H1 (cell line): ENCODE data around the gene WASL. TPM values are rescaled to one million over a fixed set of nuclear protein-coding genes. Genes with fewer than 3 reads are reported as not detected.

Experiments
- CTCF ChIA-PET: fragments of 300-600 bp; sonication (Branson Sonifier 250); formaldehyde crosslinking; loops from one replicate; lab custom pipeline; 2021; ENCODE audit not compliant: partially characterized antibody; lab: Charles Lee
- POLR2A ChIA-PET: fragments of 300-600 bp; sonication (Branson Sonifier 250); formaldehyde crosslinking; loops from one replicate; lab custom pipeline; 2021; ENCODE audit warnings: inconsistent platforms; ENCODE audit not compliant: partially characterized antibody; lab: Charles Lee
- DNase-seq, 2 experiments: peaks; one replicate each; pipeline versions ENCODE4 v3.0.0 to v3.0.0-alpha.2; 2010 to 2022; ENCODE audit warnings: low spot score in 2 of 2, low read depth in 1 of 2, mixed read lengths in 1 of 2
- FAIRE-seq: peaks from 2 replicates; lab custom pipeline; 2011; peaks lifted over from hg19 to GRCh38; lab: Jason Lieb, UNC
- H2AFZ ChIP-seq: 2 replicates; pipeline ENCODE4 v1.8.1; 2012; ENCODE audit warnings: low read length, inconsistent platforms
- H2AK5ac ChIP-seq: 2 replicates; pipeline ENCODE4 v1.6.1; 2013; ENCODE audit warnings: low read depth, low read length
- H2BK120ac ChIP-seq: replicated peaks from 2 replicates; pipeline ENCODE3; 2013; ENCODE audit warnings: low read depth, low read length, inconsistent platforms
- H2BK12ac ChIP-seq: 2 replicates; pipeline ENCODE4 v1.6.1; 2013; ENCODE audit warnings: low read depth, low read length
- H2BK15ac ChIP-seq: 2 replicates; pipeline ENCODE4 v1.6.1; 2013; ENCODE audit warnings: low read length
- H2BK20ac ChIP-seq: 2 replicates; pipeline ENCODE4 v1.6.1; 2013; ENCODE audit warnings: low read length
- H2BK5ac ChIP-seq: 2 replicates; pipeline ENCODE4 v1.6.1; 2013; ENCODE audit warnings: low read depth, low read length
- H3K14ac ChIP-seq: 2 replicates; pipeline ENCODE4 v1.6.1; 2013; ENCODE audit warnings: inconsistent platforms; ENCODE audit not compliant: insufficient read length
- H3K18ac ChIP-seq: 2 replicates; pipeline ENCODE4 v1.6.1; 2013; ENCODE audit warnings: low read length; ENCODE audit errors: extremely low read depth
- H3K23ac ChIP-seq: 2 replicates; pipeline ENCODE4 v1.6.1; 2013; ENCODE audit warnings: inconsistent platforms; ENCODE audit not compliant: insufficient read length
- H3K23me2 ChIP-seq: 2 replicates; pipeline ENCODE4 v1.6.1; 2013; ENCODE audit warnings: low read depth, low read length
- H3K27ac ChIP-seq: 2 replicates; pipeline ENCODE4 v1.6.1; 2011; ENCODE audit warnings: low read depth, low read length, inconsistent platforms
- H3K27me3 ChIP-seq, 4 experiments: replicated peaks in 1 of 4; 1 replicate in 1 of 4; 2 replicates in 3 of 4; pipeline versions ENCODE4 v1.6.1 to v1.8.1; 2011 to 2013; ENCODE audit warnings: low read length in 3 of 4, mild to moderate bottlenecking in 3 of 4, inconsistent platforms in 2 of 4, mixed read lengths in 2 of 4, moderate library complexity in 1 of 4; ENCODE audit not compliant: control insufficient read depth in 3 of 4, insufficient read depth in 3 of 4; ENCODE audit errors: extremely low read depth in 1 of 4
- H3K36me3 ChIP-seq, 4 experiments: 2 replicates each; pipeline versions ENCODE4 v1.6.1 to v1.8.1; 2011 to 2013; ENCODE audit warnings: mild to moderate bottlenecking in 4 of 4, low read length in 3 of 4, moderate library complexity in 2 of 4, control low read depth in 1 of 4, inconsistent platforms in 1 of 4; ENCODE audit not compliant: insufficient read depth in 4 of 4, control insufficient read depth in 2 of 4
- H3K4ac ChIP-seq: replicated peaks from 2 replicates; pipeline ENCODE3; 2013; ENCODE audit warnings: low read length, low read depth, mixed read lengths, inconsistent platforms; ENCODE audit not compliant: insufficient read length
- H3K4me1 ChIP-seq, 4 experiments: replicated peaks in 1 of 4; 1 replicate in 1 of 4; 2 replicates in 3 of 4; pipeline versions ENCODE4 v1.6.1 to v1.8.1; 2011 to 2013; ENCODE audit warnings: low read length in 3 of 4, inconsistent platforms in 2 of 4, mixed read lengths in 1 of 4; ENCODE audit not compliant: insufficient read depth in 4 of 4, control insufficient read depth in 3 of 4
- H3K4me2 ChIP-seq, 2 experiments: 2 replicates each; pipeline versions ENCODE4 v1.6.1 to v1.8.1; 2011 to 2013; ENCODE audit warnings: low read depth in 2 of 2, low read length in 2 of 2, control low read depth in 1 of 2, inconsistent platforms in 1 of 2, mild to moderate bottlenecking in 1 of 2; ENCODE audit not compliant: insufficient read depth in 1 of 2
- H3K4me3 ChIP-seq, 4 experiments: fragments of 200-600, 300-600 bp in 1 of 4; sonication (generic), shearing (Covaris generic), sonication (Bioruptor Twin) in 1 of 4; 2 replicates each; pipeline versions ENCODE4 v1.5.1 to v1.8.1; 2011 to 2016; ENCODE audit warnings: low read length in 4 of 4, low read depth in 3 of 4, control low read depth in 2 of 4, inconsistent platforms in 2 of 4, mild to moderate bottlenecking in 2 of 4, mixed read lengths in 1 of 4, moderate library complexity in 1 of 4; ENCODE audit not compliant: insufficient read depth in 2 of 4; ENCODE audit errors: extremely low read depth in 1 of 4
- H3K56ac ChIP-seq: replicated peaks from 2 replicates; pipeline ENCODE3; 2013; ENCODE audit warnings: low read depth, mild to moderate bottlenecking, mixed read lengths, low read length, inconsistent platforms; ENCODE audit not compliant: insufficient read length
- H3K79me1 ChIP-seq: 2 replicates; pipeline ENCODE4 v1.6.1; 2013; ENCODE audit warnings: low read depth, low read length, control low read depth
- H3K79me2 ChIP-seq, 2 experiments: 2 replicates each; pipeline versions ENCODE4 v1.6.1 to v1.8.1; 2012 to 2013; ENCODE audit warnings: low read length in 2 of 2, mild to moderate bottlenecking in 2 of 2, inconsistent platforms in 1 of 2; ENCODE audit not compliant: insufficient read depth in 2 of 2, control insufficient read depth in 1 of 2
- H3K9ac ChIP-seq, 4 experiments: replicated peaks in 1 of 4; 1 replicate in 1 of 4; 2 replicates in 3 of 4; pipeline versions ENCODE4 v1.6.1 to v1.8.1; 2011 to 2013; ENCODE audit warnings: low read depth in 3 of 4, low read length in 3 of 4, control low read depth in 2 of 4, mild to moderate bottlenecking in 2 of 4, moderate library complexity in 2 of 4, inconsistent platforms in 1 of 4; ENCODE audit errors: extremely low read depth in 1 of 4
- H3K9me3 ChIP-seq, 2 experiments: 2 replicates each; pipeline versions ENCODE4 v1.6.1 to v1.8.1; 2012 to 2013; ENCODE audit warnings: mild to moderate bottlenecking in 2 of 2, moderate library complexity in 2 of 2, control low read depth in 1 of 2, inconsistent platforms in 1 of 2, low read depth in 1 of 2, low read length in 1 of 2, mixed read lengths in 1 of 2; ENCODE audit not compliant: insufficient read depth in 2 of 2
- H4K20me1 ChIP-seq, 2 experiments: replicated peaks in 1 of 2; 2 replicates each; pipeline versions ENCODE3 to v1.8.1; 2011 to 2013; ENCODE audit warnings: inconsistent platforms in 2 of 2, low read length in 2 of 2, mild to moderate bottlenecking in 1 of 2; ENCODE audit not compliant: insufficient read depth in 2 of 2, control insufficient read depth in 1 of 2
- H4K5ac ChIP-seq: 2 replicates; pipeline ENCODE4 v1.6.1; 2013; ENCODE audit warnings: low read length, low read depth, mixed read lengths, inconsistent platforms; ENCODE audit not compliant: insufficient read length
- H4K8ac ChIP-seq: 2 replicates; pipeline ENCODE4 v1.8.0; 2013; ENCODE audit warnings: mild to moderate bottlenecking, moderate library complexity, low read length, inconsistent platforms; ENCODE audit not compliant: insufficient read depth; ENCODE audit errors: extremely low read depth
- H4K91ac ChIP-seq: replicated peaks from 2 replicates; pipeline ENCODE3; 2013; ENCODE audit warnings: low read length, mixed read lengths, inconsistent platforms; ENCODE audit not compliant: insufficient read length
- CREB1 ChIP-seq: IDR thresholded peaks from 2 replicates; pipeline ENCODE4 v1.6.1; 2012; ENCODE audit warnings: inconsistent platforms
- HDAC6 ChIP-seq: IDR thresholded peaks from one replicate; pipeline ENCODE4 v1.7.1; 2012; ENCODE audit warnings: low read depth, mild to moderate bottlenecking, inconsistent platforms, low read length, moderate library complexity
- JUN ChIP-seq: IDR thresholded peaks from 2 replicates; pipeline ENCODE4 v1.6.1; 2011; ENCODE audit warnings: low read depth, mild to moderate bottlenecking, improper control_type of control experiment, low read length
- MAFK ChIP-seq: IDR thresholded peaks from 2 replicates; pipeline ENCODE4 v1.6.1; 2012; ENCODE audit warnings: low read depth, mild to moderate bottlenecking, improper control_type of control experiment, low read length
- POLR2A ChIP-seq, 2 experiments: IDR thresholded peaks; 1 replicate in 1 of 2; 2 replicates in 1 of 2; pipeline ENCODE4 v1.6.1; 2011; ENCODE audit warnings: low read depth in 2 of 2, low read length in 2 of 2, mild to moderate bottlenecking in 2 of 2; ENCODE audit errors: control extremely low read depth in 1 of 2
- SP1 ChIP-seq: IDR thresholded peaks from 2 replicates; pipeline ENCODE4 v1.6.1; 2011; ENCODE audit warnings: low read depth, low read length
- SRF ChIP-seq: IDR thresholded peaks from 2 replicates; pipeline ENCODE4 v1.6.1; 2011; ENCODE audit warnings: mild to moderate bottlenecking, low read depth, low read length, moderate library complexity
- TAF1 ChIP-seq: IDR thresholded peaks from 2 replicates; pipeline ENCODE4 v1.6.1; 2011; ENCODE audit warnings: mild to moderate bottlenecking, low read depth, low read length
- TAF7 ChIP-seq: optimal IDR thresholded peaks from 2 replicates; pipeline ENCODE3; 2011; ENCODE audit warnings: low read depth, mild to moderate bottlenecking, inconsistent platforms, low read length, moderate library complexity, borderline replicate concordance
- TBP ChIP-seq: IDR thresholded peaks from 2 replicates; pipeline ENCODE4 v1.6.1; 2011; ENCODE audit warnings: low read depth, low read length, improper control_type of control experiment
- YY1 ChIP-seq: IDR thresholded peaks from 2 replicates; pipeline ENCODE4 v1.6.1; 2011; ENCODE audit warnings: low read depth, mild to moderate bottlenecking, low read length
- WGBS, 2 experiments: shearing (Covaris generic) in 1 of 2; methylation state at CpG; one replicate each; pipeline versions ENCODE4 v1.1.6 to v1.1.7; 2013 to 2015; ENCODE audit warnings: low lambda C conversion rate in 2 of 2, mixed read lengths in 2 of 2, inconsistent platforms in 1 of 2, low coverage in 1 of 2, missing lambda C conversion rate in 1 of 2; ENCODE audit not compliant: insufficient replicate concordance in 2 of 2, insufficient coverage in 1 of 2, insufficient read length in 1 of 2; ENCODE audit errors: extremely low coverage in 1 of 2, missing lambda C conversion rate in 1 of 2; 5-methylcytosine and 5-hydroxymethylcytosine counted together
- polyA plus RNA-seq, 7 experiments: library from polyadenylated mRNA; depleted of rRNA in 3 of 7; stranded (reverse) in 5 of 7; unstranded in 2 of 7; fragments of >200 nt in 5 of 7; fragments of 200-250 nt in 2 of 7; gene quantifications; 1 replicate in 5 of 7; 2 replicates in 1 of 7; 4 replicates in 1 of 7; pipeline versions ENCODE4 v1.2.1 to v1.2.3, GENCODE V29; 2011 to 2013; ENCODE audit warnings: missing spikeins in 2 of 7, mixed read lengths in 2 of 7
- total RNA-seq: library from RNA; stranded (reverse); fragmentation: NEBNext Ultra II Directional; extraction: Animal tissue kit (Norgen Biotek cat#: 25700); gene quantifications from 2 replicates; pipeline ENCODE4 v1.2.1, GENCODE V29; 2021

WASL gene
- total and polyA plus RNA-seq, 2 of the 8 experiments (the other 6 are each of a cell fraction or from before 2014, with no cell fraction given): 7.7 to 38.9 TPM

DNA sequence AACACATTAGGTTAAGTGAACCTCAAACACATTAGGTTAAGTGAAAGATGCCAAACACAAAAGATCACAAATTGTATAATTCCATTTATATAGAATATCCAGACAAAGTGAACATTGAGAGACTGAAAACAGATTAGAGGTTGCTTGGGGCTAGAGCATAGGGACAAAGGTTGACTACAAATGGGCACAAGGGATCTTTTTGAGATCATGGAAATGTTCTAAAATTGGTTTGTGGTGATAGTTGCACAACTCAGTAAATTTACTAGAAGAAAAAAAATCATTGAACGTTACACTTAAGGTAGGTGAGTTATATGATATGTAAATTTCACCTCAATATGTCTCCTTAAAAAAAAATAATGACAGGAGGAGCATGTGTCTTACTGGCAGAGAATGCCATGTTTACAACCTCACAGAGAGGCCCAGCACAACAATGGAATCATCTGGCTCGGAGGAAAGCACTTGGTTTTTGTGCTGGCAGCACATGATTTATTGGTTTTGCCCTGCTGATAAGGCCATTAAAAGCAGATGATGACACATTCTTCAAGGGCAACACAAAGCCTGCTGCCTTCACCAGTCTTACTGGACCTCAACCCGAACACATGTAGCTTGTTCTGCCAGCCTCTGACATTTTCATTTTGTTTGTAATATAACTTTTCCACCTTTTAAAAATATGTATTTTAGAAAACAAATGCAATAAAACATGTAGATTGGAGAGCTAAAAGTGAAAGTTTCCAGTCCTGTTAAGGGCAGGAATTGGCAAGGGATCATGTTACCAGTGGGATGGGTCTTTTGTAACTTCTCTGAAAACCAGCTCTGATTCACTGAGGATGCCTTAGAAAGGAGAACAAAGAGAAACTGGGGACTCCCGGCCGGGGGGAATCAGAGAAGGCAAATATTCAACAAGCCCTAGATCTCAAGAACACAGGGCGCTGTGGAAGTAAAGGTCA is 105.0 kb downstream of the WASL start:
- no peak overlapping the region for H4K8ac ChIP-seq
- H2BK5ac ChIP-seq: peak overlapping the region; percentile 89; the same call in 1 of the 2 replicates
- no peaks in the 10 kb centered on the region for H3K36me3 ChIP-seq
- TF ChIP-seq YY1: no peak
- peak; percentile 89 for TF ChIP-seq TBP
- peak; percentile 84 for TF ChIP-seq SRF
- no peak for TF ChIP-seq HDAC6
- no peak for TF ChIP-seq JUN
- TF ChIP-seq POLR2A (IDR thresholded peaks at IDR 0.05; ENCODE audit: control extremely low read depth in 1 of 2, low read depth in 2 of 2, low read length in 2 of 2): peak in 1 of 2 experiments; percentile 55; a peak in 1 of 3 replicates
- TF ChIP-seq TAF7: peak; percentile 81
- TF ChIP-seq CREB1: 0 out of 2 replicates have a peak, but pooled peaks have one; percentile 13
- peak; percentile 6; the same call in 1 of the 2 replicates for TF ChIP-seq SP1
- TF ChIP-seq MAFK: no peak
- peak; percentile 90 for TF ChIP-seq TAF1
- no peak overlapping the region for H3K14ac ChIP-seq
- no peak overlapping the region for H3K23ac ChIP-seq
- peak overlapping the region; percentile 48 to 54 for H3K4me2 ChIP-seq
- H3K27ac ChIP-seq: peak overlapping the region; percentile 60; the same call in 1 of the 2 replicates
- peaks cover 3 to 13% (median 9%) of the 10 kb centered on the region in 4 experiments; a peak in 6 of 7 replicates for H3K4me1 ChIP-seq
- CTCF ChIA-PET: interaction anchor here (0.5 to 4.7 kb wide), 4 partner anchors 8 to 457 kb away, joined by 3 to 33 read pairs (median 7); no protein-coding TSS in a partner anchor
- no peaks in the 10 kb centered on the region for H3K9me3 ChIP-seq
- no peaks in the 10 kb centered on the region for H4K20me1 ChIP-seq
- peak overlapping the region in 3 of 4 experiments; percentile 6 to 31 (median 12); a peak in 4 of 8 replicates for H3K4me3 ChIP-seq
- H4K5ac ChIP-seq: peak overlapping the region; percentile 39
- DNase-seq (peak; percentile 33 to 57), FAIRE-seq (peak; percentile 28)
- POLR2A ChIA-PET: interaction anchor here (0.6 to 2.0 kb wide), 6 partner anchors 9 to 105 kb away, joined by 3 to 7 read pairs (median 4); partner anchors contain the start of gene WASL
- no peaks in the 10 kb centered on the region for H3K79me2 ChIP-seq
- H2AFZ ChIP-seq: peak overlapping the region; percentile 93
- H3K27me3 ChIP-seq: no peaks in the 10 kb centered on the region
- H3K18ac ChIP-seq: peak overlapping the region; percentile 92
- H3K4ac ChIP-seq: no peak overlapping the region
- H4K91ac ChIP-seq: peak overlapping the region; percentile 79
- no peaks in the 10 kb centered on the region for H3K23me2 ChIP-seq
- H2BK20ac ChIP-seq: no peak overlapping the region; the same call in 1 of the 2 replicates
- H2BK12ac ChIP-seq: no peak overlapping the region; the same call in 1 of the 2 replicates
- H3K9ac ChIP-seq: peak overlapping the region in 1 of 4 experiments; percentile 11; a peak in 1 of 7 replicates
- no peaks in the 10 kb centered on the region for H3K79me1 ChIP-seq
- H2BK15ac ChIP-seq: 0 out of 2 replicates have a peak overlapping the region, but pooled peaks have one; percentile 94
- peak overlapping the region; percentile 35 for H2BK120ac ChIP-seq
- WGBS, 2 experiments: 22% methylated on average over 6 of the region's 6 CpGs; no CpG with 5 or more reads in 1 of the 2 experiments
- peak overlapping the region; percentile 32; the same call in 1 of the 2 replicates for H2AK5ac ChIP-seq
- no peak overlapping the region for H3K56ac ChIP-seq
